HCT116 (cell line): ENCODE results near the gene TCF12.

Source experiments
- CTCF ChIP-seq, 3 experiments: fragments of 200-600 bp in 1 of 3; sonication (generic) in 1 of 3; IDR thresholded peaks in 2 of 3; conservative IDR thresholded peaks in 1 of 3; 2 replicates each; pipeline ENCODE4 v1.5.1; 2012 to 2017; ENCODE audit warnings: low read depth in 2 of 3, low read length in 2 of 3, antibody characterized with exemption in 1 of 3, borderline replicate concordance in 1 of 3, control low read depth in 1 of 3, mild to moderate bottlenecking in 1 of 3, mixed read lengths in 1 of 3, mixed run types in 1 of 3, moderate library complexity in 1 of 3; ENCODE audit not compliant: insufficient read depth in 1 of 3
- ELF1 ChIP-seq: IDR thresholded peaks from 2 replicates; pipeline ENCODE4 v1.6.1; 2012; ENCODE audit warnings: low read depth, borderline replicate concordance

- TF ChIP-seq CTCF (IDR thresholded peaks at IDR 0.05 in 2 of 3, conservative IDR thresholded peaks at IDR 0.05 in 1 of 3; ENCODE audit: borderline replicate concordance in 1 of 3, insufficient read depth in 1 of 3, low read depth in 2 of 3, low read length in 2 of 3) (no peak), ELF1 (no peak)
Measured at GRCh38 chr15:57251308-57251707, 332.9 kb downstream of the TCF12 start.
